HUES64 (cell line): ENCODE data around the gene ANKH.
"Not testable (repeated sequence)": the region's sequence is repeated elsewhere in the genome, so short reads cannot be mapped to it uniquely, and the experiment has no call there.

Experiments used
- H3K27ac ChIP-seq: 2 replicates; pipeline ENCODE4 v1.7.0; 2013; ENCODE audit warnings: low read depth, low read length, inconsistent platforms
- H3K27me3 ChIP-seq: 2 replicates; pipeline ENCODE4 v1.6.1; 2013; ENCODE audit warnings: mild to moderate bottlenecking, low read length; ENCODE audit not compliant: insufficient read depth
- H3K36me3 ChIP-seq: 2 replicates; pipeline ENCODE4 v1.6.1; 2013; ENCODE audit warnings: mild to moderate bottlenecking, low read length; ENCODE audit not compliant: insufficient read depth
- H3K4me1 ChIP-seq: 2 replicates; pipeline ENCODE4 v1.6.1; 2013; ENCODE audit warnings: mild to moderate bottlenecking, low read length, moderate library complexity; ENCODE audit not compliant: insufficient read depth
- H3K4me3 ChIP-seq: 2 replicates; pipeline ENCODE4 v1.5.1; 2013; ENCODE audit warnings: mild to moderate bottlenecking, low read length, moderate library complexity
- H3K9ac ChIP-seq: 2 replicates; pipeline ENCODE4 v1.6.1; 2013; ENCODE audit warnings: mild to moderate bottlenecking, low read depth, low read length
- H3K9me3 ChIP-seq: 2 replicates; pipeline ENCODE4 v1.6.1; 2013; ENCODE audit warnings: low read depth, low read length; ENCODE audit not compliant: insufficient read depth
- WGBS: fragments of 150-250, 120-280 bp; methylation state at CpG from one replicate; pipeline ENCODE4 v1.1.7; 2013; ENCODE audit warnings: missing lambda C conversion rate; 5-methylcytosine and 5-hydroxymethylcytosine counted together

Gene ANKH

DNA sequence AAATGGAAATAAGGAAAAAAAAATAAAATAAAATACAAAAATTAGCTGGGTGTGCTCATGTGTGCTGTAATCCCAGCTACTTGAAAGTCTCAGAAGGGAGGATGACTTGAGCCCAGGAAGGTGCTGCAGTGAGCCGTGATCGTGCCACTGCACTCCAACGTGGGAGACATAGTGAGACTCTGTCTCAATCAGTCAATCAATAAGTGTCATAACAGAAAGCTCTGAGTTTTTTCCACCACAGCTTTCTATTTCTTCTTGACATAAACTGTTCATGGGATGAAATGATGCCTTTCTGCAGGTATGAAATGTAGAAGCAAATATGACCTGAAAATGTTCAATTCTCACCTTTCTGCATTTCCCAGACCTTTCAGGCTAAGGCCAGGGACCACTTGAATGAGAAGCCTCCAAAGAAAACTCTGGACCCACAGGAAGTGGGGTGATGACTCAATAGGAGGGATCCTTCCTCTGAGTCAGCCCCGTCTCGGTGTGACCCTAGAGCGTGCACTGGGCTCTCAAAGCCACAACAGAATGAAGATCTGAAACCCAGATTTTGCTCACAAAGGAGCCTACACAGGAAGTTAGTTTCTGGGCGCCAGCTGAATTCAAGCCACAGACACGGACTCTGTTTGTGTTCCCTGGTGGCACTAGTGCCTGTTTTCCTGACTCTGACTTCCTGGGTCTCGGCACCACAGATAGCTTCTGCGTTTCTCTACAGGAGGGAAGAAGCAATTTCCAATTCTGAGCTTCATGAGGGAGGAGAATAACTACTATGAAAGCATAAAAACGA lies 62.0 kb downstream of the ANKH start:
- Histone ChIP-seq H3K4me1 (no peaks in the 10 kb centered on the region), H3K9me3 (no peaks in the 10 kb centered on the region), H3K36me3 (no peaks in the 10 kb centered on the region), H3K27ac (no peak overlapping the region), H3K9ac (no peak overlapping the region), H3K27me3 (no peaks in the 10 kb centered on the region), H3K4me3 (no peak overlapping the region)
- WGBS = 84% methylated on average over 11 of the region's 11 CpGs

DNA sequence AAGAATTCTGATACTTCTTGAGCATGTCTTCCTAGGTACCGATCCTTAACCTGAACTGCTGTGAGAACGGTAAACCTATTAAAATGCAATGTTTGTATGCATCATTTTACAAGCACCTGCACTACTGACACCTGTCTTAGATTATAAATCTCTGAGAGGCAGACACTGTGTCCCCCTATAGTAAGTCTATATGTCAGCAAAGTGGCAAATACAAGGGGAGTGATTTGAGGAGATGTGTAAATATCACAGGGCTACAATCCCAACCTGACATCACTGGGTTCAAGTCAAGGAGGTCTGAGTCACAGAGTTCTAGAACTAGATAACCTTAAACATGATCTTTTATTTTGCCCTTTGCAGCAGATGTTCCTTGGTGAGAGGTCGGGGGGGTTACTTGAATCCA lies 64.1 kb downstream of the ANKH start:
- Histone ChIP-seq H3K9ac (no peak overlapping the region), H3K27me3 (no peaks in the 10 kb centered on the region), H3K27ac (no peak overlapping the region), H3K9me3 (no peaks in the 10 kb centered on the region), H3K36me3 (no peaks in the 10 kb centered on the region), H3K4me1 (no peaks in the 10 kb centered on the region), H3K4me3 (no peak overlapping the region)
- WGBS = 98% methylated on average over 2 of the region's 3 CpGs

DNA sequence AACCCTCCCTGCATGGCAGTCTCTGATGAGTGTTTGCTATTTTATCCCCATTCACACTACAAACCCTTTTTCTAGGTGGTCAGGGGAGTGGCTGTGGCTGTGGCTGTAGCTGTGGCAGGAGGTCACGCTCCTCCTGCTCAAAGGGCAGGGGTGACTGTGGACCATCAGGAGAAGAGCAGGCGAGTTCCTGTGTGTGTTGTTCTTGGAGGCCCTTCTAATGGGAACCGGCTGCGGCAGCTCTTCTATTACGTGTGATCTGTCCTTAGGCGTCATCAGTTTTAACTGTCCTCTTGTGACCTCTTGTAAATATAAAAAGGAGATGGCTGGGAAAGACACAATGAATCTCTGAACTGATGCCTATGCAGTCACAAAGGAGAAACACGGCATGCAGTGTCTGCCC lies 65.1 kb downstream of the ANKH start:
- H3K27me3 ChIP-seq = no peaks in the 10 kb centered on the region
- H3K9me3 ChIP-seq = no peaks in the 10 kb centered on the region
- WGBS = 95% methylated on average over 7 of the region's 7 CpGs
- no peaks in the 10 kb centered on the region for H3K4me1 ChIP-seq
- no peak overlapping the region for H3K9ac ChIP-seq
- no peak overlapping the region for H3K27ac ChIP-seq
- H3K36me3 ChIP-seq = no peaks in the 10 kb centered on the region
- no peak overlapping the region for H3K4me3 ChIP-seq

DNA sequence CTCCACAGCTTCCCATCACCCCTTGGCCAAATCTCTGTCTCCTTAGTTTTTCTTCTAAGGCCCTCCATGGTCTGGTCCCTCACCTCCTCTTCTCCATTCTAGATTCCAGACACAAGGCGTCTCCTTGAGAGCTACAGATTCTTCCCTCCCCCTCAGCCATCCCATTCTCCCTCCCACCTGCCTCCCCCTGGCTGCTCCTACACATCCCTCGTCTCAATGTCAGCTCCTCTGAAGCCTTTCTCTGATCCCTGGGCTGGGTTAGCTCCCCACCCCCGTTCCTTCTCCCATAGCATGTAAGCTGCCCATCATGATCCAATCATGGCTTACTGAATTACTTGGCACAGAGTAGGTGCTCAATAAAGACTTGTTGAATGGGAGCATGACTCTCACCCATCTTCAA lies 69.0 kb downstream of the ANKH start:
- Histone ChIP-seq H3K9ac (no peak overlapping the region), H3K4me1 (no peaks in the 10 kb centered on the region), H3K27me3 (no peaks in the 10 kb centered on the region), H3K9me3 (no peaks in the 10 kb centered on the region), H3K4me3 (no peak overlapping the region), H3K27ac (no peak overlapping the region), H3K36me3 (no peaks in the 10 kb centered on the region)
- 89% methylated on average over 3 of the region's 3 CpGs for WGBS

DNA sequence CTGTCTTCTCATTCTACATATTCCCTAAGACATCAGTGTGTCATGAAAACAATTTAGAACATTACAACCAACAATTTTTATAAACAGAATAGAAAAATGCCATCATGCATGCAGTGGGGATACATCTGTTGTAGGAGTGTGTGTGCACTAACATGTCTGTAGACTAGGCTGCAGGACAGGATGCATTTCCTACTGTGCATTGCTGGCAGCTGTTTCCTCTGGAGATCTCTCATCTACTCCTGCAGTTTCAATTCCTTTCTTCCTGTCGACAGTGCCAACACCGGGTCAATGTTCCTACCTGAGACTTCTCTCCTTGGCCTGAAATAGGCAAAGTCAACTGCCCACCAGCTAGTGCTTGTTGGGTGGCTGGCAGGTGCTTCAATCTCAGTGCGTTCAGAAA lies 69.8 kb downstream of the ANKH start:
- Histone ChIP-seq H3K9me3 (no peaks in the 10 kb centered on the region), H3K27me3 (no peaks in the 10 kb centered on the region), H3K4me1 (no peaks in the 10 kb centered on the region), H3K36me3 (no peaks in the 10 kb centered on the region), H3K27ac (no peak overlapping the region), H3K4me3 (no peak overlapping the region), H3K9ac (no peak overlapping the region)
- WGBS = 94% methylated on average over 3 of the region's 3 CpGs

DNA sequence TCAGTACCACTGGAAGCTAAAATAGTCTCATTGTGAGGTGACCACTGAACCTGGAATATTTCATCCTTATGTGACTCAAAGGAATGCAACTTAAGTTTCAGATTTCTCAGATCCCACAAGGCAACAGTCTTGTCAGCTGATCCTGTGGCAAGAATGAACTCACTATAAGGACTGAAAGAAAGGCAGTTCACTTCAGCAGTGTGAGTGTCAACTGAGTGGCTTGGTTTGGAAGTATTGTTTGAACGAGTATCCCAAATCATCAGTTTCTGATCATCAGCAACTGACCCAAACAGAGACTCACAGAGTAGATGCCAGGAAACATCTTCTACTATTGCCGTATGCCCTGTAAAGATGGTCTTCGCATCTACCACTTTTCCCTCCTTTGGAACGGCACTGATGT lies 74.2 kb downstream of the ANKH start:
- H3K36me3 ChIP-seq, H3K4me1 ChIP-seq, H3K4me3 ChIP-seq, H3K9me3 ChIP-seq, H3K27ac ChIP-seq, H3K9ac ChIP-seq, H3K27me3 ChIP-seq: not testable (repeated sequence)
- 96% methylated on average over 4 of the region's 4 CpGs for WGBS

DNA sequence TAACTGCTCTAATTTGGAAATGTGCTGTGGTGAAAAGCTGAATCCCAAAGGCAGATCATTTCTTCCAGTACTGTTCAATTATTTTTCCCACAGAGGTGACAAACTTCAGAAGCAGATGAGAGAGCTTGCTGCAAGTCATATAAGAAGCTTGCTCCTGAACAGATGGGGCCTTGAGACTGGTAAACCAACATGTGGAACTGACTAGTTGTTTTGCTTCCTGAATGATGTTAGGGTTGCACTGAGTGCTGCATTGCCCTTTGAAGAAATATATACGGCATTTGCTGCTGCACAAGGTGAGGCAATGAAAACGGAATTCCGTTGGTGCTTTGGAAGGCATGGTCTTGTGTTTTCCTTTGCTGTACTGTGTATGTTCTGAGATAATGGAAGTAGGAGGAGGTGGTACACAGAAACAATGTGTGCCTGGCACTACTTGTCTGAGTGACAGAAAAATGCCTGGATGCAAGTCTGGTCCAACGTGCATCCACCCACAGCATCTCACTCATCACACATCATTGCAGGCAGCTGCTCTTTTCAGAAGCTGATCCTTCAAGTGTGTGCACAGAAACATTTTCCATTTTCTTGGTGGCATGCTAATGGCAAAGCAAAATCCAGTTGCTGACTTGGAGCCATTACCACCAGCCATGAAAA lies 76.9 kb downstream of the ANKH start:
- H3K4me1 ChIP-seq = no peaks in the 10 kb centered on the region
- 84% methylated on average over 4 of the region's 4 CpGs for WGBS
- H3K27ac ChIP-seq = no peak overlapping the region
- no peaks in the 10 kb centered on the region for H3K9me3 ChIP-seq
- no peaks in the 10 kb centered on the region for H3K36me3 ChIP-seq
- no peak overlapping the region for H3K4me3 ChIP-seq
- H3K27me3 ChIP-seq = no peaks in the 10 kb centered on the region
- no peak overlapping the region for H3K9ac ChIP-seq

DNA sequence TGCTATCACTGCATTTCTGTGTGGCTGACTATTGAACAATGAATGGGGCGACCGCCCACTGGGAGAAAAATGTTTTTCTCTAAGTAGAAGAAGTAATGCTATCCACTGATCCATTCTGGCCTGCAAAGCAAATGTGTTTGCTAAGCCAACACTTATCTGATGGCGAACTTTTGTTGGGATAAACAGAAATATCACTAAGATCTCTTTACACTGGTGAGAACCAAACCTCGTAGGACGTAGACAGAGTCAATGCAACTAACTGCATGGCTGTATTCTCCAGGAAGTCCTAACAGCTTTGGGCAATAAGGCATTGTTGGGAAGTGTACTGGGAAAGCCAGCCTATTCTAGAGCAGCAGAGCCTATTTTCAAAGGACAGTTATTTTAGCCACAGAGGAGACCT lies 77.7 kb downstream of the ANKH start:
- Histone ChIP-seq H3K27ac (no peak overlapping the region), H3K27me3 (no peaks in the 10 kb centered on the region), H3K36me3 (no peaks in the 10 kb centered on the region), H3K9me3 (no peaks in the 10 kb centered on the region), H3K4me1 (no peaks in the 10 kb centered on the region), H3K9ac (no peak overlapping the region), H3K4me3 (no peak overlapping the region)
- WGBS = 91% methylated on average over 5 of the region's 5 CpGs

DNA sequence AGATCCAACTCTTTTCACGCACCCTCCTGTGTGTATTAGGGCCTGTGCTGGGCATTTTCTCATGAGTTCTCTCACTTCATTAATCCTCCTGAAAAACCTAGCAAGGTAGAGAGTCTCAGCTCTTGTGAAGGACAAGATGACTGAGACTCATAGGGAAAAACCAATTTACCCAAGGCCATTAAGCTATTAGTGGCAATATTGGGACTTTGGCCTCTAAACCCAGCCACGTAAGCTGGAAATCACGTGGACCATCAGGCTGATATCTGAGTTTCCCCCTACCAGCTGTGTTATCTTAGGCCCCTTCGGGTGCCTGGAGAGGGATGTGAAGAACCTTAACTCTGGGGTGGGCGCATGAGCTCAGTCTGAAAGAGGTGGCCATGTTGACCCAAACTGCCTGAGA lies 80.7 kb downstream of the ANKH start:
- H3K36me3 ChIP-seq = no peaks in the 10 kb centered on the region
- no peaks in the 10 kb centered on the region for H3K9me3 ChIP-seq
- no peak overlapping the region for H3K27ac ChIP-seq
- WGBS = 94% methylated on average over 5 of the region's 5 CpGs
- H3K9ac ChIP-seq = no peak overlapping the region
- no peaks in the 10 kb centered on the region for H3K27me3 ChIP-seq
- H3K4me1 ChIP-seq = no peaks in the 10 kb centered on the region
- no peak overlapping the region for H3K4me3 ChIP-seq

DNA sequence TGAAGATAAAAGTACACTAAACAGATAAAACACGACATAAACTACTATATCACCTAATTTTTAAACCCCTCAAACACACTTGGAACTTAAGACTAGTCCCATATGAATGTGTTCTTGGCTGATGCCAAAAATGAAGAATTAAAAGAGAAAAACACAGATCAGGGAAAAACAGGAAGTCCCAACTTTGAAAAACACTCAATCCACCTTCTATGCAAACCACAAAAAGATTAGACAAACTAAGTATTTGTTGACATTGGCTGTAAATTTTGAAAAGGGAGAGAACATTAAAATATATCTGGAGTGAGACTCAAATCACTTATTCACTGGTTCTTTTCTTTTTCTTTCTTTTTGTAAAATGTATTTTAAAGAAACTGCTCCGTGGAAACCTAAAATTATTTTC lies 81.4 kb downstream of the ANKH start:
- H3K9ac ChIP-seq = no peak overlapping the region
- H3K27ac ChIP-seq = no peak overlapping the region
- H3K27me3 ChIP-seq = no peaks in the 10 kb centered on the region
- H3K4me1 ChIP-seq = no peaks in the 10 kb centered on the region
- H3K9me3 ChIP-seq = no peaks in the 10 kb centered on the region
- no peaks in the 10 kb centered on the region for H3K36me3 ChIP-seq
- H3K4me3 ChIP-seq = no peak overlapping the region
- 93% methylated on average over 2 of the region's 2 CpGs for WGBS

DNA sequence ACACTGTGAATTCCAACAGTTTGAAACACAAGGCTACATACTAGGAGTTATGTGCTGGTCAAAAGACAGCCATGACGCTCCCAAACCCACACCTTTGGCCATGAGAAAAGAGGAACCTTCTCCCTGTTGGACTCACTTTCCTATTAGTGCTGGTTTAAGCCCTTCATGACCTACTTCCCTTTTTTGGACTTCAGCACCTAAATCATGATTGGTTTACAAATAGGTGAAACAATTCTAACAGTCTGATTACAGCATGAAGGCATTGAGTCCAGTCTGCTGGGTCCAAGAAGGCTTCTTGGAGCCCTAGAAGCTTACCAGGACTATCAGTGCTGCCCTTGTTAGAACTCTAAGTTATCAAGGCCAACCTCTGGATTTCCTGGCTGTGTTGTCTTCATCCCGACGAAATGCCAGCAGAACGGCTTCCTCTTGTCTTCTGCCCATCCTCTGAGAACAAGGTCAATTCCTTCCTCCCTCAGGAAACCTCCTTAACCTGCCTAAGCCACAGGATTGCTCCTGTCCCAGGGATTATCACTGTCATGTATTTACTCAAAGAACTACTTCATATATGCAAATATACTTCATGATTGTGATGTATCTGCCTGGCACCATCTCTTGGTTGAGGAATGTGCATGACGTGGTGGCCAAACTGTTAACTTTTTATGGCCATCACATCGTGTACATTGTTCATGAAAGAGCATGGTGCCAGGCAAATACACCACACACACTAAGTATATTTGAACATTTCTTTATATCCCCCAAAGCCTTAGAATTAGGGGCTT lies 83.6 kb downstream of the ANKH start:
- Histone ChIP-seq H3K4me3 (no peak overlapping the region), H3K9ac (no peak overlapping the region), H3K4me1 (no peaks in the 10 kb centered on the region), H3K27ac (no peak overlapping the region), H3K36me3 (no peaks in the 10 kb centered on the region), H3K27me3 (no peaks in the 10 kb centered on the region), H3K9me3 (peaks cover 6% of the 10 kb centered on the region; the same call in 1 of the 2 replicates)
- 87% methylated on average over 6 of the region's 6 CpGs for WGBS
